ENCODE results near the gene FLAD1.

- TF ChIP-seq POLR2A (IDR thresholded peaks at IDR 0.05; ENCODE audit: low read depth, low read length) (no peak), CTCF (conservative IDR thresholded peaks at IDR 0.05; ENCODE audit: low read depth, low read length) (no peak), SMC3 (IDR thresholded peaks at IDR 0.05; ENCODE audit: low read depth, low read length) (no peak), NFE2L2 (IDR thresholded peaks at IDR 0.05; ENCODE audit: low read depth, low read length) (no peak), RFX5 (IDR thresholded peaks at IDR 0.05; ENCODE audit: low read depth, low read length) (no peak), USF2 (IDR thresholded peaks at IDR 0.05; ENCODE audit: low read depth, low read length) (no peak), ELK1 (IDR thresholded peaks at IDR 0.05; ENCODE audit: borderline replicate concordance, low read depth, low read length) (no peak), BHLHE40 (IDR thresholded peaks at IDR 0.05; ENCODE audit: low read depth, low read length) (no peak)
Observed at GRCh38 chr1:154999571-155000410, 16.6 kb downstream of the FLAD1 start.
